SH-SY5Y (cell line): Measurements from ENCODE around the gene PTS.

Source experiments
- GATA2 ChIP-seq: IDR thresholded peaks from 2 replicates; pipeline ENCODE4 v1.6.1; 2011; ENCODE audit warnings: mild to moderate bottlenecking, low read depth, low read length
- GATA3 ChIP-seq: IDR thresholded peaks from 2 replicates; pipeline ENCODE4 v1.6.1; 2011; ENCODE audit warnings: low read depth, mild to moderate bottlenecking, low read length, moderate library complexity

DNA sequence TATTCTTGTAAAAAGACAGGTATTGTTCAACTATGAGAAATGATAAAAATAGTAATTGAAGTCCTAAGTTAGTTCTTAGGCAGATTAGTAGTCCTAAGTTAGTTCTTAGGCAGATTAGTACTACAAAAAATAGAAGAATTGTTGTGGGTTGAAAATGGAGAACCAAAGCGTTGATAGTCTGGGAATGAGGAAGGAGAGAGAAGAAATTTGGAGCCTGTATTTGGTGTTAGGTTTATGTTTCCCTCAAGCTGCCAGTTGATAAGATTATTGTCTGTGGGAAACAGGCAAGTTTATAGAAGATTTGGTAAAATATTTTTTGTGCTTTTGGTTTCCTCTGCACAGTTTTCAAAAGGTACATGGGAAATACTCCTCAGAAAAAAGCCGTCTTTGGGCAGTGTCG lies 47.3 kb upstream of the PTS start:
- TF ChIP-seq GATA3 (no peak), GATA2 (no peak)
